KBM-7 (cell line): ENCODE measurements around the gene ABCD3.
"Not testable (repeated sequence)": the region's sequence is repeated elsewhere in the genome, so short reads cannot be mapped to it uniquely, and the experiment has no call there.

ENCODE experiments used
- DNase-seq: peaks from one replicate; pipeline ENCODE4 v3.0.0-alpha.2; 2015
- in situ Hi-C: fragments of 300-500 bp; cut with MboI; formaldehyde crosslinking; loops from 2 replicates; pipeline ENCODE4 v1.14.3; 2020; ENCODE audit warnings: low sequenced_read_pairs, low pct_unique_long_range_greater_than_20kb, mixed read lengths

The ABCD3 gene

DNA sequence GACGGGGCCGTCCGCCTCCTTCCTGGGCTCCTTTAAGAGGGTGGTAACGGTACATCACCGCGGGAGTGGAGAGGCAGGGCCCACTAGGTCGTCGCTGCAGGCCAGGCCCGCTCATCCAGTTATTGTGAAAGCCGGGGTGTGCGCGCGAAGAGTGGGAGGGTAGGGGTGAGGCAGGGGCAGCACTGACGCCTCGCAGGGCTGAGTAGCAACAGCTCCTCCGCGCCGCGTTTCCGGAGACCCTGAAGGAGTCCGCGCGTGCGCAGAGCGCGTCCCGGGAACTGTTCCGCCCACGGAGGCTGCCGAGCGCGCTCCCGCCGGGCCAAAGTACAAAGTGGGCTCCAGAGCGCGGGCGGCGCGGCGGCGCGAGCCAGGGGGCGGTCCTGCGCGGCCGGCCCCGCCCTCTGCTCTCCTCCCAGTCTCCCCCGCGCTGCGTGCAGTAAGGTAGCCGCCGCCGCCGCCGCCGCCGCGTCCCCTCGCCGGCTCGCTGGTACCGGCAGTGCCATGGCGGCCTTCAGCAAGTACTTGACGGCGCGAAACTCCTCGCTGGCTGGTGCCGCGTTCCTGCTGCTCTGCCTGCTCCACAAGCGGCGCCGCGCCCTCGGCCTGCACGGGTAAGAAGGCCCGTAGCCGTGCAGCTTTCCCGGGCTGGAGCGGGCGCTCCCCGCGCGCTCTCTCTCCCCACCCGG lies at the start of gene ABCD3:
ABCD3 (plus strand) TSS at position 412 of the 686 bp plus-strand sequence; CDS start at position 502, 90 bp downstream.
- in situ Hi-C loops: no loop called here
- peak; percentile 98 for DNase-seq

DNA sequence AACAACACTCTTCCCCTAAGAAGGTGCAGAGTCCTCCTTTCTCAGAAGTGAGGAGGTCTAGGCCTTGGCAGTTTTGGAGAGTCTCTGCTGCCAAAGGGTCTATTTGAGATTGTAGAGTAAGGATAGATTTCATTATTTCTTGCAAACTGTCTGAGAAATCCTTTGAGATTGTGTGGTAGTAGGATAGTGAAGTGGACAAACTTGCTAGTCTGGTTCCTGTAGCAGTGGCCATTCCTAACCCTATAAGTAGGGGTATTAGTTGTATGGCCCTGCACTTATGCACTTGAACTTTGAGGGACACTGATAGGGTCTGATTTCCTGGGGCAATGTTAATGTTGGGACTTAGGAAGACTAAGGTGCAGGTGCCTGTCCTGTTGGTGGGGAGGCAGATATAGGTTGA lies 45.4 kb upstream of the ABCD3 start:
- DNase-seq, in situ Hi-C loops: not testable (repeated sequence)

DNA sequence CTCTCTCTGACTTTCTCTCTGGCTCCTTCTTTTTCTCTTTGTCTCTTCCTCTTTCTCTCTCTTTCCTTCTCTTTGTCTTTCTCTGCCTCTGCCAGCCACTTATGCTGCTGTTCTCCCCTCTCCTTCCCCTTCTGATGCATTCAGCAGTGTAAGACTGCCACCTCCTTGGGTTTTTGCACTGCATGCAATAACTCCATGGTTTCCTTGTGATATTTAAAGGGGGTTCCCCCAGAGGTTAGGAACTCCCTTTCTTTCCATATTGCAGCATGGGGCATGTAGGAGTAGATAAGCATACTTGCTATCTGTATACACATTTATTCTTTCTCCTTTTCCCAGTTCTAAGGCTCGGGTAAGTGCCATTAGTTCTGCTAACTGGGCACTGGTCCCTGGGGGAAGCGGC lies 44.9 kb upstream of the ABCD3 start:
- in situ Hi-C loops, DNase-seq: not testable (repeated sequence)

DNA sequence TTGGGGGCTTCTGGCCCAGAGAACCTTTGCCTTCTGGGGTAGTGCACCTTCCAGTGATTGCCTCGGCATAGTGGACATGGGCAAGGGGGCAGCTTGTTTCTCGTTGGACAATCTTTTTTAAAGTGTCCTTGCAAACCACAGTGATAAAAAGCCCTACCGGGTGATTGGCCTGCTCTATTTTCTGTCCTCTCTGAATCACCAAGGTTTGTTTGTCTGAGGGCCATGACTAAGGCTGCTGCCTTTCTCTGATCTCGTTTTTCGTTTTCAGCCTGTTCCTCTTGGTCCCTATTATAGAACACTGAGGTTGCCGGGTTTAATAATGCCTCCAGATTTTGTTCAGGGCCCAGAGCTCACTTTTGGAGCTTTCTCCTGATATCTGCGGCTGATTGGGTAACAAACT lies 42.5 kb upstream of the ABCD3 start:
- in situ Hi-C loops, DNase-seq: not testable (repeated sequence)

DNA sequence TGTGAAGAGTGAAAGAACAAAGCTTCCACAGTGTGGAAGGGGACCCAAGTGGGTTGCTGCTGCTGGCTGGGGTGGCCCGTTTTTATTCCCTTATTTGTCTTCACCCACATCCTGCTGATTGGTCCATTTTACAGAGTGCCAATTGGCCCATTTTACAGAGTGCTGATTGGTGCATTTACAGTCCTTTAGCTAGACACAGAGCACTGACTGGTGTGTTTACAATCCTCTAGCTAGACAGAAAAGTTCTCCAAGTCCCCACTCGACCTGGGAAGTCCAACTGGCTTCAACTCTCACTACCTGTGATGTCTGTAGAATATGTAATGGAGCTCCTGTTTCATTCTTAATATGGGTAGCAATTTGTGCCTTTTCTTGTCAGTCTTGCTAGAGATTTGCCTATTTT lies 39.7 kb upstream of the ABCD3 start:
- DNase-seq, in situ Hi-C loops: not testable (repeated sequence)

DNA sequence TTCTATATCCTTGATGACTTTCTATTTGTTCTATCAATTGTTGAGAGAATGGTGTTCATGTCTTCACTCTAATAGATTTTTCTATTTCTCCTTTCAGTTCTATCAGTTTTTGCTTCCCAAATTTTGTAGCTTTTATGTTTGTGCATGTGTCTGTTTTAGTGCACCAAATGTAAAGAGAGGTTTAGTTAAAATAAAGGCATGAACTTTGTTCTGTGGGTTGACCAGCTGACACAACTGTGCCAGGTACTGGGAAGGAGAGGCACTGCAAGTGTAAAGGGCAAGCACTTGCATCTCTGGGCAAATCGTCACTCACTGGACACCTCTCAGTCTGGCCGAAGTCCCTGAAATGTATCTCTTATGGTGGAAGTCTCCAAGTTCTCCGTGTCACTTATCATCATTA lies 38.6 kb upstream of the ABCD3 start:
- in situ Hi-C loops: no loop called here
- no peak for DNase-seq

DNA sequence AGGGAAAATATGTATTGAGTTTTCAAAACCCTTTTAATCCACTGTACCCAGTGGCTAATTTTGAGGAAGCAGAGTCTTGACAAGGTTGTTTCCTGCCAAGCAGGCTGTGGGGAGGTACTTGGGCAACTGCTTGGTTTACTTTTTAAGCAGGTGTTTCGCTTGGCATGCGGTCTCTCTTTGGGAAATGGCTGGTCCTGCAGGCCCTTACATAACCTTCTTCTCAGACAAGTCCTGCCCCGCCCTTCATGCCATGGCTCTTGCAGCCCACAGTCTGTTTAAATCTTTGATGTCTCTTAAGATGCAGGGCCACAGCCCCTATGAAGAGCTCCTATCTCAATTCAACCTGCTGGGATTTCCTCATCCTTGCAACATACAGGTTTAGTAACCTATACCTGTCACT lies 36.0 kb upstream of the ABCD3 start:
- in situ Hi-C loops: no loop called here
- DNase-seq: peak; percentile 20

DNA sequence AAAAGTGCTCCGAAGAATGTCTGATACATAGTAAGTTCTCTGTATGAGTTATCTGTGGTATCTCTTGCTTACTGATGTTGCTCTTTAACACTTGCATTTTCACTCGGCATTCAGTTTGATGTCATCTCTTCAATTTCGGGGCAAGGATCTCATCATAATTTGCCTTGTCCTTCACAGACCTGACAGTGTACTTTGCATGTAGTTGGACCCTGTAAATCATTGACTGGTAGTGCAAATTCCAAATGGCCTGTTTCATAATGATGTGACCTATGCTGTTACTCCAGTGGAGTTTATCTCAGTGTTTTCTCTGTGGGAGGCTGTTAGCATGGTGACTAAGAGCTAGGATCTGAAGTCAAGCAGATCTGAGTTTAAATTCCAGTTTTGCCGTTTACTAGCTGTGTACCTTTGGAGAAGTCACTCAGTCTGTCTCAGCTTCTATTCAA lies 34.2 kb upstream of the ABCD3 start:
- no peak for DNase-seq
- in situ Hi-C loops: no loop called here

DNA sequence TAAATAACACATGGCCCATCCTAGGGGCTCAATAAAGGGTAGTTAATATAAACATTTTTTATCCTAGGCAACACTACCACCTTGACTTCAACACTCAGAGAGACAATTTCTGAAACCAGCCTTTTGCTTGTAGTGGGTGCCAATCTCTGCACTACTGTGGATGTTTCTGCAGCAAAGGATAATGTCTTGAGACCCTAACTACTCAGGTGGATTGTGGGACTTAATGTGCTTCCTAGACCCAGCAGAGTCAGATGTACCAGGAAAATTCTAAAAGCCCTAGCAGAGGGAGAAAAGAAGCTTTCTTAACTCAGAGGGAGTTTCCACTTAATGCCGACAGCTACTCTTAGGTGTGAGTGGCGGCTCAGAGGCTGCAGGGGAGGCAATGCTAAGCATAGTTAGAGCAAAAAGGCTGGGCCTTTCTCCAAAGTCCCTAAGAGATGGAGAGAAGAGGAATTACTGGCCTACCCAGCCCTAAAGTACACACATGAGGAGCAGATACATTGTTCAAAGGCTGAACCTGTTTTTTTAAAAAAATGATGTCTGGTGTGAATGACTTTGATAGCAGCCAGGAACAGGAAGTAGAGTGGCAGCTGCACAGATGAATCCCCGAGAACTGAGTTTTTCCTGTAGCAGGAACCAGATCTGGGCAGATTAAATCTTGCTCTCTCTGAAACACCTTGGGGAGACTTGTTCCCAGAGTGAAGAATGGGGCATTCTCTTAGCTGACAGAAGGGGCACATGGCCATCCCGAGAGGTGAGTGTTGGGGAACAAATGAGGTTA lies 33.5 kb upstream of the ABCD3 start:
- DNase-seq: peak; percentile 46
- in situ Hi-C loops: no loop called here

DNA sequence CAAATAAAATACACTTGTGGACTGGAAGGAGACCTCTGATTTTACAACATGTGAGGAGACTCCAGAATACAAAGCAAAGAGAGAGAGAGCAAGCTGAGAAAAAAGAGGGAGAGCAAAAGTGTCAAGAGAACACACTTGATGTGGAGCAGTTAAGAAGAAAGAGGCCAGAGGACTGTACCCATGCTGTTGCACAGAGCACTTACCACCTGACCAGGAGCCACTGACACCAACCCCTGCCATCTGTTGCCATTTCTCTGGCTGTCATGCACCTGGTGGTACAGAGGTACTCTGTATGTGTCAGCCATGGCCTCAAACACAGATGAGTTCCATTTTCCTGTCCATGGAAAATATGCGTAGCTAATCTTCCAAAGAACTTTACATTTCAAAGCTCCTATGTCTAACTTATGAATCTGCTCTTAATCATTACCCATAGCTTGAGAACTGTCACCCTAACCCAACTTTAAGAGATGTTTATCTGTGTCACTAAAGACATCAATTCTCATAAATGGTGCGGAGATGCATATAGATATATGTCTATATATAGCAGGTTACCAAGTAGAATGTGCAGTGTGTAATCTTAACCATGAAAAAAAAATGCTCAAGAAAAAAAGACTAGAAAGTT lies 32.8 kb upstream of the ABCD3 start:
- no peak for DNase-seq
- in situ Hi-C loops: no loop called here

DNA sequence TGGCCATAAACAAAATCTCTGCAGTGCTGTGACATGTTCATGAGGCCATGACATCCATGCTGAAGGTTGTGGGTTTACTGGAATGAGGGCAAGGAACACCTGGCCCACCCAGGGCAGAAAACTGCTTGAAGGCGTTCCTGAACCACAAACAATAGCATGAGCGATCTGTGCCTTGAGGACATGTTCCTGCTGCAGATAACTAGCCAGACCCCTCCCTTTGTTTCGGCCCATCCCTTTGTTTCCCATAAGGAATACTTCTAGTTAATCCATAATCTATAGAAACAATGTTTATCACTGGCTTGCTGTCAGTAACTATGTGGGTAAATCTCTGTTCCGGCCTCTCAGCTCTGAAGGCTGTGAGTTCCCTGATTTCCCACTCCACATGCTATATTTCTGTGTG lies 28.9 kb upstream of the ABCD3 start:
- in situ Hi-C loops: no loop called here
- DNase-seq: no peak

DNA sequence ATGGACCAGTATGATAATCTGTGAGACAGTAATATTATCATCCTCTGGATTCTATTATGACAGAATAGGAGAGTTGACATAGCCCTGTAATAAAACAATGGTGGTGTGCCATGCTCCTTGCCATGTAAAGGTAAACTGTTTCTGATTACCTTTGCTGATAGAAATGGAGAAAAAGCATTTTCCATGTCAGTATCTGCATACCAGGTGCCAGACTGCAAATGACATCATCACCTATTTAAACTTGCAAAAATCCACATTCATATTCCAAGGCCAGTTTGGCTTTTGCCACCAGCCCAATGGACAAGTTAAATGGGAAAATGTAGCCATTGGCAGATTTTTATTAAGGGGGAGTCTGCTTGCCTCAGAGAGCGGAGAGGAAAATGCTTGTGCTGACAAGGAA lies 23.9 kb upstream of the ABCD3 start:
- in situ Hi-C loops: no loop called here
- DNase-seq: no peak

DNA sequence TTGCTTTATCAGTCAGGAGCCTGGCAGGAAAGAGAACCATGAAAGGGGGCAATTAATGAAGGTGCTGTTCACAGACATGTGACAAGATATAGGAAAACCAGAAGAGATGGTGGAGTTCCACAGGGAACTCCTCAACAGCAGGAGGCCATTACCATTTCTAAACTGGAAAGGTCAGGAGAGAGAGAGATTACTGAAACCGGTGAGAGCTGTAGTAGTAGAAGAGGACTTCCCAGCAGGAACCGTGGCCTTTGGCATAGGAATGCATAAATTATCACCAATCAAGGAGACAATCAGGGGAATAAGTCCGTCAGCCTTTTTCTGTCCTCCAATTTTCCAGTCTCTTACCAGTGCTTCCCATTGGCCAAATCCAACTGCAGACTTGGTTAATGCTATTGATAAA lies 23.0 kb upstream of the ABCD3 start:
- in situ Hi-C loops: no loop called here
- no peak for DNase-seq

DNA sequence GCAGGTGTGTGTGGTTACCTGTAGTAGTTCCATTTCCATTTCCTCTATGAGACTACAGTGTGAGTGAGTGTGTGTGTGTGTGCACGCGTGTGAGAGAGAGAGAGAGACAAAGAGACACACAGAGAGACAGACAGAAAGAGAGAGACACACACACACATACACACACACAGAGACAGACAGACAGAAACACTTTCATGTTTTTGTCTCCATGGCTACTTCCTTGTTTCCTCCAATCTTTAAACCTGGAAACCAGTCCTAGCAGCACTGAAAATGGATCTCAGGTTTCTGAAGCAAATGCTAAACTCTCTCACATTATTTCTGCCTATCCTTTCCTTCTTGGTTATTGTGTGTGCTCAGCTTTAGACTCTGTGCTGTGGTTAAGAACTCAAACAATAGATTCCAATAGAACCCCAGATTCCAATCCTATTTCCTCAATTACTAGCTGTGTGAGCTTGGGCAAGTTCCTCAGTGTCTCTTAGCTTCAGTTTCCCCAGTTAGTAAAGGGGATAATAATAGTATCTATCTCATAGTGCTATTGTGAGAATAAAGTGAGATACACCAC lies 22.4 kb upstream of the ABCD3 start:
- in situ Hi-C loops: no loop called here
- DNase-seq: no peak

DNA sequence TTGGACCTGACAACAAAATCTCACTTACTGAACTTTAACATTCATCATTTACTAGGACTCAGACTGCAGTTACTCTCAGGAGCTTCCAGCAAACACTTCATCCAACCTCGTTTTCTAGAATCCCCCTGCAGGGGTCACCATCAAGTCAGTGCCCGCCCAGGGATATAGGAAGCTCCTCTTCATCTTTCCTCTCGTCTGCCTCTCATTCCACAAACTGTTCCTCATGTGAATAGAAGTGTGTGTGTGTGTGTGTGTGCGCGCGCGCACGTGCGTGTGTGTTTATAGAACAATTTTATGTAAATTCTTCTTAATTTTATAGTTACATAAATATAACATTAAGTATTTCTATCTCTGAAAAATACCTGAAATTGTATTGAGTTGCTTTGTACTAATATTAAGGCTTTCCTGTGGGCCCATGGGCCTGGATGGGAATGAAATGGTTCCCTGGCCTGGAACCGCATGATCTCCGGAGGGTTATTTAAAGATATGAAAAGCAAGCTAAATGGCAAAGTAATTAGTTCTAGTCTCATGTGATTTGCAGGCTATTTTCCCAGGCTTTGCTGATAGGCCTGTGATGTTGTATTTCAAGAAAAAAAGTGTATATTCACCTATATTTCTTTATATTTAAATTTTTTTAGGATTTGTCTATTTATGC lies 21.7 kb upstream of the ABCD3 start:
- DNase-seq: no peak
- in situ Hi-C loops: no loop called here

DNA sequence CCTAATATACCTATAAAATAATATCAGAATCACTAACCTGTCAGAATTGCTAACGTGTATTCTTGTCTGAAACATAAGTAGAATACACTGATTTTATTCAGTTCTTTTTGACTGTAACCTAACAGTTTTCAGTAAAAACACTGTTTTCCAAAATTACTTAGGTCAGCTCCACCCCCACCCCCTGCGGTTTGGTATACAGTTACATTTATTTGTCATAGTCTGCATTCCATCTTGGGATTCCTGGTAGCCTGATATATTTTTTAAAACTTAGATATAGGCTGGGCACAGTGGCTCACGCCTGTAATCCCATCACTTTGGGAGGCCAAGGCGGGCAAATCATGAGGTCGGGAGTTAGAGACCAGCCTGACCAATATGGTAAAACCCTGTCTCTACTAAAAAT lies 19.8 kb upstream of the ABCD3 start:
- DNase-seq: no peak
- in situ Hi-C loops: no loop called here

DNA sequence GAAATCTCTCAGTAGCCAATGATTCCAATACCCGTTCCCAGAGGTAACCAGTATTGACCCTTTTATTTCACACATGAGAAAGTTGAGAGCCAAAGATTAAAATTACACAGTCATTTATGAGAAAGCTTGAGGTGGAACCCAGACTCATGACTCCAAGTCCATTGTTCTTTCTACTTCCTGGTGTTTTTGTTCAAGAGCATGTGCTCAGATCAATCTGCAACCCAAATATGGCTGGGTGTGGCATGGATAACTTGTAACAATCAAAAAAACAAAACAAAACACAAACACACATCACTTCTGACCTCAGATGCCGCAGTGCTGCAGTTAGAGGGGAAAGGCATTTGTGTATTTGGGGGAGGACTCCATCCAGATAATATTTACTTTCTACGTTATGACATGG lies 18.7 kb upstream of the ABCD3 start:
- in situ Hi-C loops: no loop called here
- no peak for DNase-seq

DNA sequence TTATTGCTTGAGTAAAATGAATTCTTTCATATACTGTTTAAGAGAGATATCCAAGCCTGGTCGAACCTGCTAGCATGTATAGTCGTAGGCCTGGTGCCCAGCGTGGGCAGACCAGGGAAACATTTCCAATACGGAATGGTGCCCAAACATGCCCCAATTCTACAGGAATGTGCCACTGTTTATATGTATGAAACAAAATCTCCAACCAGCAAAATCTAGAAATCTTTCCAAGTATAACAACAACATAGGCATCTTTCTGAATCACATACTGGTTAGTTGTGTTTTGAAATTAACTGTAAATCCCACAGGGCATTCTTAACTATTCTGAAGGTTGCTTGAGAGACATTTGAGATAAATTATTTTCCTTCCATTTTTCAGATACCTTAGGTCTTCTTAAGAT lies 17.0 kb upstream of the ABCD3 start:
- no peak for DNase-seq
- in situ Hi-C loops: no loop called here

DNA sequence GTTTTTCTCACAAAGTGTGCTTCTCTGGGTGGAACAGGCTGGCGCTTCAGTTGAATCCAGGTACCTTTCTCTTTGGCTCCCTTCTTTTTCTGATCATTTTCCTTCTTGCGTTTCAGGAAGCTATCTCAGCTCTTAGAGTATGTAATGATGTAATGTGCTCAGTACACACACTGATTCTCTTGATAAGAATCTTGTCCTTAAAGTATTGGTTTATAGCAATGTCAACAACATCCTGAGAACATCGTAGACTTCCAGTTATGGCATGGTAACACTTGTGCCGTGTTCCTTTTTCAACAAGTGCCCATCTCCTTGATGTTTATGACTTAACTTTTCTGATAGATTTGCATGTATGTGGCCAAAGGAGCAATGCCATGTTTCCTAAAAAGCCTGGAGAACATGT lies 11.7 kb upstream of the ABCD3 start:
- in situ Hi-C loops: no loop called here

More for the DNA sequence above, 11.7 kb upstream of the ABCD3 start:
- no peak for DNase-seq
